Adrenal gland (tissue), 12 donors: ENCODE measurements around the gene XYLT1. TPM values are rescaled to one million over a fixed set of nuclear protein-coding genes. Genes with fewer than 3 reads are reported as not detected.

Experiments
- DNase-seq, 7 donors: peaks; one replicate each; pipeline ENCODE4 v3.0.0-alpha.2; 2019 to 2020
- H3K27ac ChIP-seq, 5 donors: fragments of 200-600 bp; sonication (generic) in 4 of 5; 1 replicate in 3 of 5; 2 replicates in 2 of 5; pipeline versions ENCODE4 v1.5.1 to v1.8.0; 2016 to 2020; ENCODE audit warnings: mild to moderate bottlenecking in 1 of 5
- H3K27me3 ChIP-seq: fragments of 200-600 bp; 2 replicates; pipeline ENCODE4 v1.8.0; 2021
- H3K36me3 ChIP-seq, 2 donors: fragments of 200-600 bp; replicated peaks in 1 of 2; 1 replicate in 1 of 2; 2 replicates in 1 of 2; pipeline versions ENCODE4 v1.5.1 to v1.8.0; 2018 to 2022
- H3K4me1 ChIP-seq, 2 donors: fragments of 200-600 bp; replicated peaks in 1 of 2; 1 replicate in 1 of 2; 2 replicates in 1 of 2; pipeline versions ENCODE4 v1.5.1 to v1.8.0; 2018 to 2021
- H3K4me3 ChIP-seq, 4 donors: fragments of 200-600 bp; sonication (generic) in 3 of 4; one replicate each; pipeline ENCODE4 v1.5.1; 2016 to 2018
- H3K9me3 ChIP-seq, 3 donors: fragments of 200-600 bp; sonication (generic) in 1 of 3; replicated peaks in 1 of 3; 1 replicate in 2 of 3; 2 replicates in 1 of 3; pipeline versions ENCODE4 v1.5.1 to v1.8.0; 2016 to 2021
- POLR2A ChIP-seq, 2 donors: fragments of 450-650 bp; IDR thresholded peaks; one replicate each; pipeline ENCODE4 v1.6.1; 2017; ENCODE audit warnings: antibody characterized with exemption in 2 of 2, mild to moderate bottlenecking in 2 of 2, moderate library complexity in 1 of 2
- WGBS, 4 donors: extraction: QIAGEN DNeasy Blood & Tissue Kit in 2 of 4; methylation state at CpG; one replicate each; pipeline versions ENCODE4 v1.1.5 to v1.1.7; 2013 to 2017; 5-methylcytosine and 5-hydroxymethylcytosine counted together
- intact Hi-C, 2 donors: fragments of 100-400 bp; cut with DNase I; formaldehyde crosslinking; loops; one replicate each; pipeline versions ENCODE4 v1.14.1 to v1.15.0; 2022 to 2023
- polyA plus RNA-seq, 3 donors: library from polyadenylated mRNA; stranded (reverse); fragments of 200-250 nt in 2 of 3; fragments of 350-450 nt in 1 of 3; fragmentation: Illumina TruSeq in 1 of 3; extraction: RNeasy Lipid Tissue Mini Kit (QIAGEN cat#74804) in 1 of 3; gene quantifications; one replicate each; pipeline ENCODE4 v1.2.3, GENCODE V29; 2013 to 2014
- total RNA-seq, 9 donors: library from RNA; depleted of rRNA in 4 of 9; stranded (reverse); fragments of >200 nt in 4 of 9; fragments of 120-200 nt in 1 of 9; fragmentation: NEBNext Ultra II Directional in 1 of 9; extraction: Animal tissue kit (Norgen Biotek cat#: 25700) in 1 of 9; gene quantifications; one replicate each; pipeline versions ENCODE4 v1.1.0 to v1.2.4, GENCODE V29; 2013 to 2023
- TF ChIP-seq, protein P1 (sequence below), 6 experiments: fragments of 450-650 bp in 4 of 6; fragments of 200-600 bp in 2 of 6; sonication (generic) in 1 of 6; IDR thresholded peaks; 1 replicate in 5 of 6; 2 replicates in 1 of 6; pipeline versions ENCODE4 v1.5.1 to v1.8.0; 2016 to 2021; ENCODE audit warnings: antibody characterized with exemption in 6 of 6, mild to moderate bottlenecking in 2 of 6, moderate library complexity in 1 of 6
- donor health status: healthy with polysubstance abuse.
- donor health status: Bipolar disorder and iron deficiency.
- donor health status: DM: yes; HTN: yes; CAD: no.
- donor health status: DM: no; HTN: no; CAD: no.
- donor health status: DM: no; HTN: no; CAD: no.
- donor health status: DM: yes; HTN: yes; CAD: no.

The XYLT1 gene
- total and polyA plus RNA-seq, 12 donors, result 1.3 to 67.6 (median 16.8) TPM

DNA sequence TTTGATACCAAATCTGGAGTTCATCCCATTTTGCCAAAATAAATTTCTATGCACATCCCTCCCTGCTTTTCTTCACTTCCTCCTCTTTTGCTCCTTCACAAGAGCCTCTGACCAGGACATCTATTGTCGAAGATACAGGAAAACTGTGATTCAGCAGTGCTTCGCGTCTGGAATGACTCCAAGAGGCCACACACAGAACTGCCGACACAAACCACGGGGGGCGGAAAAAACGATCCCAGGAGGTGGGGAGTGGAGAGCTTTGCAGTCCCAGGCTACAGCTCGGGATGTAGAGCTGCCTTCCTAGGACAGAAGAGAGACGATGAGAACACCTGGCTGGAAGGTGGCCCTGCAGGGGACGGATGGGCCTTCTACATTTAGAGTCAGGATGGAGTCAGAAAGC lies 102.8 kb downstream of the XYLT1 start:
- H3K27ac ChIP-seq, result peak overlapping the region in 2 of 5 donors; percentile 50 to 66
- H3K4me3 ChIP-seq, result no peak overlapping the region
- no peaks in the 10 kb centered on the region for H3K36me3 ChIP-seq
- intact Hi-C loops, result no loop called here
- no peaks in the 10 kb centered on the region for H3K27me3 ChIP-seq
- peaks cover 27 to 71% of the 10 kb centered on the region in 2 donors for H3K4me1 ChIP-seq
- TF ChIP-seq, protein P1, sequence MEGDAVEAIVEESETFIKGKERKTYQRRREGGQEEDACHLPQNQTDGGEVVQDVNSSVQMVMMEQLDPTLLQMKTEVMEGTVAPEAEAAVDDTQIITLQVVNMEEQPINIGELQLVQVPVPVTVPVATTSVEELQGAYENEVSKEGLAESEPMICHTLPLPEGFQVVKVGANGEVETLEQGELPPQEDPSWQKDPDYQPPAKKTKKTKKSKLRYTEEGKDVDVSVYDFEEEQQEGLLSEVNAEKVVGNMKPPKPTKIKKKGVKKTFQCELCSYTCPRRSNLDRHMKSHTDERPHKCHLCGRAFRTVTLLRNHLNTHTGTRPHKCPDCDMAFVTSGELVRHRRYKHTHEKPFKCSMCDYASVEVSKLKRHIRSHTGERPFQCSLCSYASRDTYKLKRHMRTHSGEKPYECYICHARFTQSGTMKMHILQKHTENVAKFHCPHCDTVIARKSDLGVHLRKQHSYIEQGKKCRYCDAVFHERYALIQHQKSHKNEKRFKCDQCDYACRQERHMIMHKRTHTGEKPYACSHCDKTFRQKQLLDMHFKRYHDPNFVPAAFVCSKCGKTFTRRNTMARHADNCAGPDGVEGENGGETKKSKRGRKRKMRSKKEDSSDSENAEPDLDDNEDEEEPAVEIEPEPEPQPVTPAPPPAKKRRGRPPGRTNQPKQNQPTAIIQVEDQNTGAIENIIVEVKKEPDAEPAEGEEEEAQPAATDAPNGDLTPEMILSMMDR (IDR thresholded peaks at IDR 0.05), result peak in 4 of 6 experiments; percentile 18 to 56 (median 45)
- no peak for TF ChIP-seq POLR2A (IDR thresholded peaks at IDR 0.05)
- 22 to 41% (median 37%) methylated on average over 7 to 10 of the region's 10 CpGs for WGBS, 4 donors
- peak in 5 of 7 donors; percentile 58 to 83 (median 78) for DNase-seq
- H3K9me3 ChIP-seq, result no peaks in the 10 kb centered on the region

DNA sequence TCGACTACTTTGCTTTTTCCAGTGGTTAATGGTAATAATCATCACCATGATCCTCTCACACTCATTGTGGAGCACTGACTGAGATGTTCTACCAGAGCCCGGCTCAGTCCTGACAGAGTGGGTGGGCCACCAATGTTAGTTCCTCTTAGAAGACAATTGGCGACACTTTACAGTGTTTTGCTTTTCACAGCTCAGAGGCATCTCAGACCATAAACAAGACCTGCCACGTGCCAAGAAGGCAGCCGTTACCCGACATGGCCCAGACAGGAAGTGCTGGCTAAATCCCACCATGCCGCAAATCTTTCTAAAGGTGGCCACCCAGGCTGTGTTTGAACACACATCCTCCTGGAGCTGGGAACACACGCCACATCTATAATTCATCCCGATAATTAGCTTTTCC lies 103.7 kb downstream of the XYLT1 start:
- no peaks in the 10 kb centered on the region for H3K27me3 ChIP-seq
- no peak for TF ChIP-seq POLR2A (IDR thresholded peaks at IDR 0.05)
- TF ChIP-seq, protein P1 (IDR thresholded peaks at IDR 0.05), result no peak
- H3K4me3 ChIP-seq, result no peak overlapping the region
- intact Hi-C loops, result no loop called here
- no peaks in the 10 kb centered on the region for H3K36me3 ChIP-seq
- no peaks in the 10 kb centered on the region for H3K9me3 ChIP-seq
- H3K27ac ChIP-seq, result peak overlapping the region in 2 of 5 donors; percentile 50 to 66
- WGBS, 4 donors, result 70 to 85% (median 77%) methylated on average over 9 of the region's 9 CpGs
- no peak for DNase-seq
- peaks cover 27 to 71% of the 10 kb centered on the region in 2 donors for H3K4me1 ChIP-seq

DNA sequence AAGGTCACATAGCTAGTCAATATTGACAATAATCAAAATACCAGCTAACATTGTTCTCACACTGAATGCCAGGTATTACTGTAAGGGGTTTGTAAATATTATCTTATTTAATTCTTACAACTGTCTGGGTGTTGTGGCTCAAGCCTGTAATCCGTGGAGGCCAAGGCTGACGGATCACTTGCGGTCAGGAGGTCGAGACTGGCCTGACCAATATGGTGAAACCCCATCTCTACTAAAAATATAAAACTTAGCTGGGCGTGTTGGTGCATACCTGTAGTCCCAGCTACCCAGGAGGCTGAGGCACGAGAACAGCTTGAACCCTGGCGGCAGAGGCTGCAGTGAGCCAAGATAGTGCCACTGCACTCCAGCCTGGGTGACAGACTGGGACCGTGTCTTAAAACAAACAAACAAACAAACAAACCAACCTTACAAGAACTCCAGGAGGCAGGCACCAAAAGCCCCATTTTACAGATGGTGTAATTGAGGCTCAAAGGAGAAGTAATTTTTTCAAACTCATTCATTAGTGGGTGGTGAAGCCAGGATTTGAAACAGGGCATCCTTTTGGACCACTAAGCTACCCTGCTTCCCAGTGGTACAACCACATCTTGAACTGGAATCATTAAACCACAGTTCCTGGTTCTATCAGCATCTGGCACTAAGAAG lies 104.3 kb downstream of the XYLT1 start:
- Histone ChIP-seq H3K36me3 (no peaks in the 10 kb centered on the region), H3K27me3 (no peaks in the 10 kb centered on the region), H3K9me3 (no peaks in the 10 kb centered on the region), H3K27ac (peak overlapping the region in 1 of 5 donors; percentile 66), H3K4me1 (peaks cover 27 to 71% of the 10 kb centered on the region in 2 donors), H3K4me3 (no peak overlapping the region)
- DNase-seq, result no peak
- no peak for TF ChIP-seq POLR2A (IDR thresholded peaks at IDR 0.05)
- TF ChIP-seq, protein P1 (IDR thresholded peaks at IDR 0.05), result no peak
- intact Hi-C loops, result no loop called here
- WGBS, 4 donors, result 82 to 88% (median 85%) methylated on average over 8 of the region's 8 CpGs

DNA sequence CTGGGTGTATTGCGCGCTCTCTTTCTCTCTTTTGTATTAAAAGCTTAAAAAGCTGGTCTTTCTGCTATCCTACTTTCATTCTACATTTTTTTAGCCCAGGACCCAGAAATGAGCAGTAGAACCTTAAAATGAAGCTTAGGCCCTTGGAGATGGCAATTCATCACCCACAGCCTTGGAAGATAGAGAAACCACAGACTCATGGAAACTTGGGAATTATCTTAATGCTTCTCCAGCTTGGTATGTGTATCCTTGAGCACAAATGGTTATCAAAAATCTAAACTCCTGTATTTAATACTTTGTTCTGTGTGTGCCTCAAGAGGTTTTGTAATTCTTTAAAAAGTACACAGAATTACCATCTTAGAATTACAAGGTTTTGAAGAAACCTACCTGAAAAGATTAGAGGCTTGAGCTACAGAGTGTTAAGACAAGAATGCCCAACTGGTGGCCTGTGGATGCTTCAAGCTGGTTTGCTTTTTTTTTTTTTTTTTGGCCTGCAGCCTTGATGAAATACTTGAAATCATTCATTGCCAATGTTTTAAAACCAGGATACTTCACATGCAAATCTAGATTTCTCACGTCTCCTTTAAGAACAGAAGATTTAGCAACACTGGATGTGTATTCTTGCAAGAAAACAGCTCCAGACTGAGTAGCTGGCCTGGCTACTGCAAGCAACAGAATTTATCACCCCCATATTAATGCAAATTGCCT lies 105.0 kb downstream of the XYLT1 start:
- intact Hi-C loops, result no loop called here
- peak overlapping the region in 3 of 5 donors; percentile 20 to 66 (median 24) for H3K27ac ChIP-seq

More for the DNA sequence above, 105.0 kb downstream of the XYLT1 start:
- Histone ChIP-seq H3K4me3 (no peak overlapping the region), H3K27me3 (no peaks in the 10 kb centered on the region), H3K9me3 (no peaks in the 10 kb centered on the region), H3K36me3 (no peaks in the 10 kb centered on the region), H3K4me1 (peaks cover 26 to 69% of the 10 kb centered on the region in 2 donors)
- 73 to 77% (median 75%) methylated on average over 3 of the region's 3 CpGs for WGBS, 4 donors
- TF ChIP-seq, protein P1 (IDR thresholded peaks at IDR 0.05), result no peak
- TF ChIP-seq POLR2A (IDR thresholded peaks at IDR 0.05), result no peak
- DNase-seq, result no peak
